NCI-H345 treated with DMSO at 0.1 percent for 48 hours (cell line): ENCODE data around the gene YBX2.

Experiments
- DNase-seq: peaks from one replicate; lab custom pipeline; 2025; ENCODE audit not compliant: unreplicated experiment; lab: John Stamatoyannopoulos, UW

YBX2 gene

GRCh38 chr17:7304179-7304578 lies 9.7 kb upstream of the YBX2 start:
- no peak for DNase-seq

GRCh38 chr17:7296189-7296861 lies 1.9 kb upstream of the YBX2 start:
- DNase-seq: peak; percentile 27

GRCh38 chr17:7295230-7296180 lies 1.1 kb upstream of the YBX2 start:
- no peak for DNase-seq

DNA sequence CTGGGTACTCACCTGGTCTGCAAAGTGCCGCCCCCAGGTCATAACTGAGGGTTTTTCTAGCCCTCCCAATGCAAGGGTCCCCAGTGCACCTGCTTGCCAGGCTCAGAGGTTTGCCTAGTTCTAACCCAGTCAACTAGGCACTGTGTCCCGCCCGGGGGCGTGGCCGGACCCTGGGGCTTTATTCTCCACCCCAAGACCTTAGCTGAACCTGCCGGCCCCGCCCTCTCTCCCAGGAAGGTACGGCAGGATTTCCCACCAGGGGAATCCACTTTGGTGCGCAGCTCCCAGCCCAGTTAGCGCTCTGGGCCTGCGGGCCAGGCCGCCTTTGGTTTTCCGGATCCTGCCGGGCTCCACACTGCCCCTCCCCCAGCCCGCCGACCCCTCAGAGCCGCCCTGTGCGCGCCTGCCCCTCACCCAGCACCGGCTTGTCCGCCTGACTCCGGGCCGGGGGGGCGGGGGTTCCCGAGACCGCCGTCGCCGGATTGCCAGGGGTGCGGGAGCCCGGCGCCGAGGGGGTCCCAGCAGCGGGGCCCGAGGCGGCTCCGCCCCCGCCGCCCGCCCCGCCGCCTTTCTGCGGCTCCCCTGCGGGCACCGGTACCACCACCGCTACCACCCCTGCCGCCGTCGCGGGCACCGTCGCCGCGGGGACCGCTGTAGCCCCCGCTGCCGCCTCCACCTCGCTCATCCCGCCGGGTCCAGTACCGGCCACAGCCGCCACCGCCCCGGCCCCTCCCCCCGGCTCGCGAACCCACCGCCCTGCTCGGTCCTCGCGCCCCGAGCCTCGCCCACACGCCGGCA lies 424 bp downstream of the YBX2 start:
- no peak for DNase-seq

- no peak for DNase-seq
Measured at GRCh38 chr17:7293159-7293558, 1.3 kb downstream of the YBX2 start.

GRCh38 chr17:7292729-7293128 lies 1.7 kb downstream of the YBX2 start:
- DNase-seq: no peak

DNA sequence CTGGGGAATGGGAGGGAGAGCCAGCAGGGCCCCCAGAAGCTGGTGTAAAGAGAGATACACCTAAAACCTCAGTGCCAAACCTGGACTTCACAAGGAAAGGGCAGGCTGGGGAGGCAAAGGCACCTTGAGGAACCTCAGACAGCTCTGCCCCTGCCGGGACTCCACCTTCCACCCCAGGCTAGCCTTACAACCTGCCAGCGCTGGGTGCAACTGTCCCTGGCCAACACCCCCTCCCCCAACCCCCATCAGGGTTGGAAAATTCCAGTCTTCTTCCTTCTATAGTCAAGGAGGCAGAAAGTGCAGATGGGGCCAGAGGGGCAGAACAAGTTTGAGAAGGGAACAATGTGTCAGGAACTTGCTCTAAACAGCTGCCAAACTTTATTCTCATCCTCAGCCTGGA lies 2.2 kb downstream of the YBX2 start:
- DNase-seq: no peak

DNA sequence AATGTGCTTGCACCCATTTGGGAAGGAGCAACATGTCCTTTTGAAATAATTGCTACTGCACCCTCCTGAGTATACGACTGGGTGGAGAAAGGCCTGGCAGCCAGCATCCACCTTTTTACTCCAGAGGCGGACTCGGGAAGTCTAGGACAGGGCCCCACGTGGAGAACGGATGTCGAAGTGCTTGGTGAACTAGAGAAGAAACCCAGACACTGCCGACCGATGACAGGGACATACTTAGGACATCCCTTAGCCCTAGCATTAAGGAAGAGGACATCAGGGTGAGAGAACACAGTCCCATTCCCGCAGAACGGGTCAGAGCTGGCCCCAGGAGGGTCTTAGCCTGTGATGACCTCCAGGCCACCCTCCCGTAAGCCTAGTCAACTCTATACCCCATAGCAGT lies 3.8 kb downstream of the YBX2 start:
- DNase-seq: no peak

- no peak for DNase-seq
Measured at GRCh38 chr17:7290166-7290565, 4.3 kb downstream of the YBX2 start.

- no peak for DNase-seq
Measured at GRCh38 chr17:7289256-7290032, 5.0 kb downstream of the YBX2 start.

- DNase-seq: no peak
Measured at GRCh38 chr17:7285679-7286078, 8.8 kb downstream of the YBX2 start.

GRCh38 chr17:7284911-7285310 lies 9.5 kb downstream of the YBX2 start:
- DNase-seq: no peak

- DNase-seq: no peak
Measured at GRCh38 chr17:7283471-7284216, 10.8 kb downstream of the YBX2 start.

DNA sequence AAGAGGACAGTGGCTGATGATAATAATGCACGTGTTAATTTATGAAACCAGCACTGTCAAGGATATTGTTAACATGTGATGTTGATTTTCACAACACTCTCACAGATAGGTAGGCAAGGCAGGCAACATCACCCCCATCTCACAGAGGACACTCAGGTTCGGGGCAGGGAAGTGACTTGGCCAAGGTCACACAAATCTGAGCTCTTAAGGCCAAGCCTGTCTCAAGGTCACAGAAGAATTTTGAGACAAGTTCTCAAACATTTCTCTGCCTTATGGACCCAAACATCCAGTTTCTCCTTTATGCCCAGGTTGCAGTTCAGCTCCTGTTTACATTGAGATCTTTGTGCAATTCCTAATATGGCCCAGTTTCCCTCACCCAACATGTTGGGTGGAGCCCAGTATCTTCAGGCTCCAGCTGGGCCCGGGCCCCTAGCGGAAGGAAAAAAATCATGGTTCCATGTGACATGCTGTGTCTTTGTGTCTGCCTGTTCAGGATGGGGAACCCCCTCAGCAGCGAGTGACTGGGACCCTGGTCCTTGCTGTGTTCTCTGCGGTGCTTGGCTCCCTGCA lies 11.6 kb downstream of the YBX2 start:
- DNase-seq: no peak

GRCh38 chr17:7281953-7282751 lies 12.3 kb downstream of the YBX2 start:
- no peak for DNase-seq

GRCh38 chr17:7281074-7281952 lies 13.1 kb downstream of the YBX2 start, which contains the start of gene SLC2A4:
Gene SLC2A4 (plus strand): TSS chr17:7281718. CDS start chr17:7281935, 217 bp downstream.
- peak; percentile 36 for DNase-seq

- DNase-seq: peak; percentile 45
Measured at GRCh38 chr17:7280519-7281073, 13.8 kb downstream of the YBX2 start.
